AG08396 (cell line): Measurements from ENCODE around the gene COX6A2.

Experiments used
- DNase-seq: peaks from one replicate; pipeline ENCODE4 v3.0.0; 2012; ENCODE audit warnings: low spot score, mixed read lengths

COX6A2 gene

GRCh38 chr16:31409433-31409832 is 18.7 kb downstream of the COX6A2 start:
- DNase-seq: no peak

DNA sequence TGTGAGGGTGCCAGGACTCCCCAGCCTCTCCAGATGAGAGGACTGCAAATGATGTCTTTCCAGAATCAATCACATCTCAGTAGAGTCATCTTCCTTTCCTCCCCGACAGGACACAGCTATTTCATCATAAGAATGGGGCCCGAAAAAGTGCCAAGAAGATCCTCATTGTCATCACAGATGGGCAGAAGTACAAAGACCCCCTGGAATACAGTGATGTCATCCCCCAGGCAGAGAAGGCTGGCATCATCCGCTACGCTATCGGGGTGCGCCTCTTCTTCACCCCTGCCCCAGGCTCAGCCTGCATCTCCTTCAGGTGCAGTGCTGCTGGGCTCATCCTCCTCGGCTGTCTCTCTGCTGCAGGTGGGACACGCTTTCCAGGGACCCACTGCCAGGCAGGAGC is 20.8 kb downstream of the COX6A2 start:
- no peak for DNase-seq

DNA sequence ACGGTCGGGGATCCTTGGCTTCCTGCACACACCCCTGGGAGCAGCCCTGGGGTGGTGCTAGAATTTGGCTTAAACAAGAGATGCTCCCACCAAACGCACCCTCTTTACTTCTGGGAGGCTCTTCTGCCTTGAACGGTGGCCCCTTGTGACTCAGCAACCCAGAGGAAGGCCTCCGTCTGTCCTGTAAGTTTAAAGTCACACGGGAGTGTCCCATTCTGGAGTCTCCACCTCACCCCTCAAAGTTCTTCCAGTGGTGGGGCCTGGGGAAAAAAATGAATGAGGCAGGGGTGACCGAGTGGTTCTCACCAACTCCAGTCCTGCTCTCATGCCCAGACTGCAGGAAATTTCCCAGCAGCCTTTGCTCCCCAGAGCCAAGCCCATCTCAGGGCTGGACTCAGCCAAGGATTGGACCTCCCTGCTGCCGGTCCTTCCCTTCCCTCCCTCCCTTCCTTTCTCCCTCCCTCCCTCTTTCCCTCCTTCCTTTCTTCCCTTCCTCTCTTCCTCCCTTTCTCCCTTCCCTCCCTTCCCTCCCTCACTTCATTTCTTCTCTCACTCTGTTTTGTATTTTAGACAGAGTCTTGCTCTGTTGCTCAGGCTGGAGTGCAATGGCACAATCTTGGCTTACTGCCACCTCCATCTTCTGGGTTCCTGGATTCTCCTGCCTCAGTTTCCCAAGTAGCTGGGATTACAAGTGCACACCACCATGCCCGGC is 23.7 kb downstream of the COX6A2 start:
- DNase-seq: peak; percentile 55

DNA sequence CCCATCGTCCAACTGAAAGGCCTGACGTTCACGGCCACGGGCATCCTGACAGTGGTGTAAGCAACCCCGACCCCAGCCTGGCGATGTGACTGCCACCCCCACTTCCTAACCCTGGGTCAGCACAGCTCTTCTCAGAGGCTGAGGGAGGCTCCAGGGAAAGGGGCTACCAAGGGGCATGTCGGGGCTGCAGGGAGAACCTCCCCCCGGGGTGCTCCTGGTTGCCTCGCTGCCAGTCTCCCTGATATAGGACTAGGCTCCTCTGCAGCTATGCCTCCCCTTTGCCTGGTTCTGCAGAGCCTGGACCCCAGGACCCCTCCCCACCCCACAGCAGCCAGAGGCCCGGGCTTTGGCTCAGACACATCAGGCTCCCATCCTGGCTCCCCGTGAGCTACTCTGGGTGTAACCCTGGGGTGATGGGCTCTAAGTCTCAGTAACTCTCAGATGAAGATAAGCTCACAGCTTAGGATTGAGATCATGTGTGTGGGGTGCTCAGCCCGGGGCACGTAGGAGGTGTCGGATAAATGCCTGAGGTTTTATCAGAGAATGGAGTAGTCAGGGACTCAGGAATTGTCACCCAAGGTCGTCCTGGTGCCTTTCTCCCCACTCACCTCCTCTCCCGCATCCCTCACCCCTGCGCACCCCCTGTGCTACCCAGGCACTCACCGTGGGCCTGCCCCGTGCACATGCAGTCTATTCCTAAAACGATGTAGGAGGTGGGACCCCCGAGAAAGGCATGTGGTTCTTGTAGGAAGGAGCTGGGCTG is 24.4 kb downstream of the COX6A2 start:
- DNase-seq: no peak

DNA sequence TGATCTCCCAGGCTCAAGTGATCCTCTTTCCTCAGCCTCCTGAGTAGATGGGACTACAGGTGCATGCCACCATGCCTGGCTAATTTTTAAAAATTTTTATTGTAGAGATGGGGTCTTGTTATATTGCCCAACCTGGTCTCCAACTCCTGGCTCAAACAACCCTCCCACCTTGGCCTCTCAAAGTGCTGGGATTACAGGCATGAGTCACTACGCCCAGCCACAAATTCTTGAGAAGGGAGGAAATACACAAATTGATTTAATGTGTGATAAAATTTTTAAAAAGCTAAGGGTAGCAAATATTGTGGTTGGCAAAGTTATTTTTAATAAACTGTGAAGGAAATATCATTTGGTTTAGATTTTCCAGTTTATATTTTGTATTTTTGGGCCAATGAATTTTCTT is 25.5 kb downstream of the COX6A2 start:
- DNase-seq: no peak

GRCh38 chr16:31401436-31401835 is 26.7 kb downstream of the COX6A2 start:
- DNase-seq: no peak

DNA sequence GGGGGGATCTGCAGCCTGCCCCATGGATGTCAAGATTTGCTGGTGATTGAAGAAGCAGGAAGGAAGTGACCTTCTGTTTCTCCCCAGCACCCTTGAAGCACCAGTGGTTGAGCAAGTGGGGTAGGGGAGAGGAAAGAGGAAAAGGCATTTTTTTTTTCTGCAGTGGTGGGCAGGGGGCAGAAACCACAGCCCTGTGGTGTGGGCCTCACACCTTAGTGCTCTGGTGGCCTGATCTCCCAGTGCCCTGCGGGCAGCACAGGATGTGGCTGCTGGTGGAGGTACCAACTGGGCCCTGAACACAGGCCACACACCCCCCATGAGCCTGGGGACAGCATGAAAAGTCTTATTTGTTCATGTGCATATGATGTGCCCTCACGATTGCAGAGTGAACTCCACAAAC is 28.0 kb downstream of the COX6A2 start:
- no peak for DNase-seq

GRCh38 chr16:31397701-31398100 is 30.5 kb downstream of the COX6A2 start:
- DNase-seq: no peak

- DNase-seq: no peak
Measured at GRCh38 chr16:31397096-31397660, 31.0 kb downstream of the COX6A2 start.

DNA sequence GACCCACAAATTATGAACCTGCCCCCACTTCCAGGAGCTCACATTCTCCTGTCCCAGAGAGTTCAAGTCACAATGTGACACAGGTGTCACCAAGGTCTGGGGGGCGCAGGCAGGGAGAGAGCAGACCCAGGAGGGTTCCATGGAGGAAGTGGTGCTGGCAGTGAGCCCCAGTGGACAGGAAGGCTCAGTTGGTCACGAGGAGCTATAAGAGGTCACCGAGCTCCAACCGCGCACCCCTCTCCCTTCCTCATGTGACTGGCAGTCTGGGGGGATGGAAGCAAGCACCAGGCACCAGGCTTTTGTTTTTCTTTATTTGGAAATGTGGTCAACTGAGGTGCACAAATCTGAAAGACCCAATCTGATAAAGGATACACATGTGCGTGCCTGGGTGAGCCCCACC is 32.5 kb downstream of the COX6A2 start:
- DNase-seq: no peak

GRCh38 chr16:31393056-31393455 is 35.1 kb downstream of the COX6A2 start, which contains the start of gene ITGAD:
Gene ITGAD, plus strand, starts transcription at chr16:31393335. Its CDS starts 26 bp downstream, at chr16:31393361.
- no peak for DNase-seq

- no peak for DNase-seq
Measured at GRCh38 chr16:31390504-31391041, 37.6 kb downstream of the COX6A2 start.

DNA sequence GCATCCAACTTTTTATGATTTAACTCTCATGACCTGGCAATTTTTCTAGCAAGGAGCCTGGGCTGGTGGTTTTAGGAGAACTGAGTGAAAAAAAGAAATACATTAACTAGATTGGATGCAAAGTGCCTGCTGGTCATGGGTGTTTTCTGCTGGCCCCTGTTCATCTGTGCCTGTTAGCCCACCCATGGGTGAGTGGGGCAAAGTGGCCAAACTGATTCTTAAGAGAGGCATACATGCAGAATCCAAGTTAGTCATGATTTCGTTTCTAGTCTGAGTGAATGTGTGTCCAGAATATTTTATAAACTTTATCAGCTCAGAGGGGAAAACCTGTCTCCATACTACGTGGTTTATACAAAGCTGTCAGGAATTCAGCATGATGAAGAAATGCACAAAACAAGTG is 39.6 kb downstream of the COX6A2 start:
- no peak for DNase-seq

DNA sequence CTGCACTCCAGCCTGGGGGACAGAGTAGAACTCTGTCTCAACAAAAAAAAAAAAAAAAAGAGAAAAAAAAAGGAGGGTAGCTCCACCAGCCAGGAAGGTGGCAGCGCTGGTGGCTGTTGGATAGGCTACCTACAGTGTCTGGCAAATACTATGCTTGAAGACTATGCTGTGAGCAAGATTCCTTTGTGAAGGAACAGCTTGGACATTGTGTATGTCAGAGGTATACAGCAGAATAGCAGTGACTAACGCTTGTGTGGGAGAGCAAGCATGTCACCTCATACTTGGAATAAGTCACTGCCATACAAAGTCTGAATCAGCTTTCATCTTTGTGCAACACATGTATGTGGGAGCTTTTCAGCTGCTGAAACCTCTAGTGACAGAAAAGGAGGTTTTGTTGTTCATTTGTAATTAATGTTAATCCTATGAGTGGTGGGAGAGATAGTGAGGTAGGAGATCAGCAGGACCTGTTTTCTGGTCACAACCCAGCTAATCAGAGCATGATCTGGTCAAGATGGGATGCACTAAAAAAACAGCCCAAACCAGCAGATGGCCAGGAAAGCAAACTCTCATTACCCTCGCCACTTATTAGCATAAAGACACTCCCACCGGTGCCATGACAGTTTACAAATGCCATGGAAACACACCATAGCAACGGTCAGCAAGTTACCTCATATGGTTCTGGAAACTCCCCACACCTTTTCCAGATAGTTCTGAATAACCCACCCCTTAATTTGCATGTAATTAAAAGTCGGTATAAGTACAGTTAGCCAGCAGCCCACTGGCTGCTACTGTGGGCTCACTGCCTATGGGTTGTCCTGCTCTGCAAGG is 41.8 kb downstream of the COX6A2 start:
- peak; percentile 60 for DNase-seq

DNA sequence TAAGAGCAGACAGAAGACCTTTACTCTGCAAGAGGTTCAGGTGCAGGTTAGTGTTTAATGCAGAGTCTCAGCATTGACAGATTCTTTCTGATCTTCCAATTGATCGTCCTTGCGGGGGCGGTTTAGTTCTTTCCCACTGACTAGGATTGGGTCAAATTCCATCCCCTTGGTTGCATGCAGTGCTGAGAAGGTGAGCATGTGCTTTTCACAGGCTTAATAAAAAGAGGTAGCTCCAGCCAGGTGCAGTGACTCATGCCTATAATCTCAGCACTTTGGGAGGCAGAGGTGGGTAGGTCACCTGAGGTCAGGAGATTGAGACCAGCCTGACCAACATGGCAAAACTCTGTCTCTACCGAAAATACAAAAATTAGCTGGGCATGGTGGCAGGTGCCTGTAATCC is 42.5 kb downstream of the COX6A2 start:
- DNase-seq: no peak

- DNase-seq: peak; percentile 83
Measured at GRCh38 chr16:31382485-31383161, 45.5 kb downstream of the COX6A2 start.

GRCh38 chr16:31380201-31380600 is 48.0 kb downstream of the COX6A2 start:
- DNase-seq: no peak
